NCI-H2081 treated with DMSO at 0.1 percent for 48 hours (cell line): ENCODE results near the gene TRPM5.

Source experiments
- DNase-seq: peaks from one replicate; lab custom pipeline; 2025; lab: John Stamatoyannopoulos, UW

Gene TRPM5

GRCh38 chr11:2470495-2470894 is 26.2 kb upstream of the TRPM5 start:
- DNase-seq, result no peak

GRCh38 chr11:2468363-2469235 is 24.3 kb upstream of the TRPM5 start:
- DNase-seq, result no peak

- no peak for DNase-seq
These were observed 23.4 kb upstream of the TRPM5 start for GRCh38 chr11:2467695-2468055.

- DNase-seq, result no peak
These were observed 22.8 kb upstream of the TRPM5 start for GRCh38 chr11:2466869-2467694.

GRCh38 chr11:2466069-2466801 is 21.9 kb upstream of the TRPM5 start:
- no peak for DNase-seq

GRCh38 chr11:2465202-2466068 is 21.1 kb upstream of the TRPM5 start:
- DNase-seq, result no peak

- DNase-seq, result no peak
These were observed 20.3 kb upstream of the TRPM5 start for GRCh38 chr11:2464451-2465165.

GRCh38 chr11:2463766-2464277 is 19.5 kb upstream of the TRPM5 start:
- no peak for DNase-seq

GRCh38 chr11:2462986-2463765 is 18.9 kb upstream of the TRPM5 start:
- no peak for DNase-seq

GRCh38 chr11:2462543-2462985 is 18.2 kb upstream of the TRPM5 start:
- no peak for DNase-seq

GRCh38 chr11:2461956-2462542 is 17.7 kb upstream of the TRPM5 start:
- DNase-seq, result no peak

- DNase-seq, result no peak
These were observed 17.1 kb upstream of the TRPM5 start for GRCh38 chr11:2461253-2461955.

GRCh38 chr11:2460540-2461252 is 16.4 kb upstream of the TRPM5 start:
- DNase-seq, result no peak

GRCh38 chr11:2459796-2460531 is 15.7 kb upstream of the TRPM5 start:
- no peak for DNase-seq

GRCh38 chr11:2459016-2459725 is 14.9 kb upstream of the TRPM5 start:
- no peak for DNase-seq

GRCh38 chr11:2458321-2458720 is 14.0 kb upstream of the TRPM5 start:
- DNase-seq, result no peak

GRCh38 chr11:2453436-2453835 is 9.1 kb upstream of the TRPM5 start:
- DNase-seq, result no peak
